ENCODE results near the gene SLC13A3. TPM values are rescaled to one million over a fixed set of nuclear protein-coding genes. Genes with fewer than 3 reads are reported as not detected.

Gene SLC13A3
- total RNA-seq, 1 experiment from 2014 or later = 17.5 TPM

- no CpG with 5 or more reads among the region's 4 CpGs for WGBS (ENCODE audit: extremely low coverage, insufficient read length, low lambda C conversion rate)
- Mint-ChIP-seq H3K4me3 (no peak overlapping the region), H3K4me1 (no peaks in the 10 kb centered on the region), H3K36me3 (ENCODE audit: insufficient read depth in 1 of 3, low read depth in 3 of 3) (peaks cover 2 to 12% (median 8%) of the 10 kb centered on the region in 3 experiments; a peak in 5 of 7 replicates), H3K27ac (peak overlapping the region in 1 of 3 experiments; percentile 9; a peak in 1 of 7 replicates), H3K9me3 (no peaks in the 10 kb centered on the region; a peak in 1 of 5 replicates), H3K27me3 (ENCODE audit: low read depth) (no peaks in the 10 kb centered on the region)
- Histone ChIP-seq H3K27ac (ENCODE audit: insufficient read length, low read depth, low read length) (no peak overlapping the region), H2AFZ (ENCODE audit: low read length) (no peak overlapping the region), H4K91ac (ENCODE audit: insufficient read length, low read depth, low read length) (no peak overlapping the region), H3K23me2 (ENCODE audit: insufficient read length, low read depth, low read length, poor library complexity, severe bottlenecking) (no peaks in the 10 kb centered on the region), H3K9ac (ENCODE audit: extremely low read depth, insufficient read length, low read length) (no peak overlapping the region), H3K9me3 (ENCODE audit: control insufficient read depth, low read depth, low read length) (no peaks in the 10 kb centered on the region), H2BK15ac (ENCODE audit: low read depth, low read length) (no peak overlapping the region), H2BK120ac (ENCODE audit: low read depth, low read length, poor library complexity, severe bottlenecking) (no peak overlapping the region), H4K5ac (ENCODE audit: insufficient read length, low read depth, low read length) (no peak overlapping the region), H4K20me1 (ENCODE audit: control insufficient read depth, insufficient read depth, insufficient read length) (no peaks in the 10 kb centered on the region), H3K79me1 (ENCODE audit: insufficient read depth, low read depth, low read length, poor library complexity, severe bottlenecking) (no peaks in the 10 kb centered on the region), H3K23ac (ENCODE audit: insufficient read length, low read depth, low read length) (no peak overlapping the region), H3K4me2 (ENCODE audit: insufficient read depth, insufficient read length, low read length) (no peak overlapping the region), H3K14ac (ENCODE audit: insufficient read depth, low read length) (no peak overlapping the region), H2BK20ac (ENCODE audit: low read depth, low read length, poor library complexity, severe bottlenecking) (no peak overlapping the region), H3K27me3 (ENCODE audit: insufficient read depth, low read length) (no peaks in the 10 kb centered on the region), H3K4ac (ENCODE audit: low read depth, low read length) (no peak overlapping the region), H2AK5ac (ENCODE audit: insufficient read length, low read length) (no peak overlapping the region), H4K8ac (replicated peaks; ENCODE audit: insufficient read length, low read depth, low read length) (no peak overlapping the region), H3T11ph (ENCODE audit: low read length) (no peak overlapping the region), H3K4me1 (ENCODE audit: insufficient read depth, low read length) (no peaks in the 10 kb centered on the region), H2BK5ac (ENCODE audit: insufficient read length, low read length) (no peak overlapping the region), H3K18ac (ENCODE audit: insufficient read length, low read depth, low read length) (no peak overlapping the region), H2BK12ac (ENCODE audit: insufficient read length, low read depth, low read length) (no peak overlapping the region), H3K56ac (ENCODE audit: insufficient read length, low read depth, low read length) (no peak overlapping the region), H3K79me2 (ENCODE audit: insufficient read depth, low read length) (no peaks in the 10 kb centered on the region)
- TF ChIP-seq CTCF (conservative IDR thresholded peaks at IDR 0.05) = no peak
- DNase-seq = no peak
These were observed 43.9 kb downstream of the SLC13A3 start for GRCh38 chr20:46607191-46607848.

Data from H9 (cell line).